BLaER1 (cell line): Measurements from ENCODE around the gene MAD1L1.

Source experiments
- H3K27ac ChIP-seq: shearing (Covaris generic); formaldehyde crosslinking; 2 replicates; pipeline ENCODE4 v1.8.1; 2022
- H3K27me3 ChIP-seq: shearing (Covaris generic); formaldehyde crosslinking; 2 replicates; pipeline ENCODE4 v1.8.1; 2022
- H3K36me3 ChIP-seq: shearing (Covaris generic); formaldehyde crosslinking; 2 replicates; pipeline ENCODE4 v1.8.1; 2022
- H3K4me1 ChIP-seq: shearing (Covaris generic); formaldehyde crosslinking; 2 replicates; pipeline ENCODE4 v1.8.1; 2022
- H3K4me2 ChIP-seq: shearing (Covaris generic); formaldehyde crosslinking; 2 replicates; pipeline ENCODE4 v1.8.1; 2022
- H3K4me3 ChIP-seq: shearing (Covaris generic); formaldehyde crosslinking; 2 replicates; pipeline ENCODE4 v1.8.1; 2022
- H3K9ac ChIP-seq: shearing (Covaris generic); formaldehyde crosslinking; 2 replicates; pipeline ENCODE4 v1.8.1; 2022
- H3K9me3 ChIP-seq: shearing (Covaris generic); formaldehyde crosslinking; 2 replicates; pipeline ENCODE4 v1.8.1; 2022
- H4K20me1 ChIP-seq: shearing (Covaris generic); formaldehyde crosslinking; 2 replicates; pipeline ENCODE4 v1.8.1; 2022
- Cebpa-rat ChIP-seq: shearing (Covaris generic); IDR thresholded peaks from 2 replicates; pipeline ENCODE4 v1.8.1; 2022

Gene MAD1L1

DNA sequence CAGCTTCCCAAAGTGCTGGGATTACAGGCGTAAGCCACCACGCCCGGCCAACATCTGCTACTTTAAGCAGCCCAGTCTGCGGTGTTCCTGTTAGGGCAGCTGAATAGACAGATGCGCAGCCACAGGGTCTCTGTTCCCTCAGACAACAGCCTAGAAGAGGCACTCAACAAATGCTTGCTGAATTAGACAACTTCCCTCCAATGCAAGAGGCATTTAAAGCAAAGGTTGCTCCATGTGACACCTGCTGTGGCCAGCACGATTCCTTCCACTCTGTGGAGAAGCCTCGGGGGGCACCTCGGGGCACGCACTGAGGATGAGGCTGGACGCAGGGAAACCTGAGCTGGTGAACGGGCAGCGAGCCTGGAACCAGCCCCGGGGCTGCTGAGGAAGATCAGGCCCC lies 237.8 kb downstream of the MAD1L1 start:
- Histone ChIP-seq H3K9me3 (no peaks in the 10 kb centered on the region), H3K4me2 (peak overlapping the region; percentile 91), H3K27ac (0 out of 2 replicates have a peak overlapping the region, but pooled peaks have one; percentile 19), H3K9ac (no peak overlapping the region; the same call in 1 of the 2 replicates), H4K20me1 (peaks cover 88% of the 10 kb centered on the region), H3K27me3 (no peaks in the 10 kb centered on the region), H3K36me3 (peaks cover 12% of the 10 kb centered on the region), H3K4me3 (no peak overlapping the region), H3K4me1 (peaks cover 87% of the 10 kb centered on the region)
- no peak for TF ChIP-seq Cebpa-rat

DNA sequence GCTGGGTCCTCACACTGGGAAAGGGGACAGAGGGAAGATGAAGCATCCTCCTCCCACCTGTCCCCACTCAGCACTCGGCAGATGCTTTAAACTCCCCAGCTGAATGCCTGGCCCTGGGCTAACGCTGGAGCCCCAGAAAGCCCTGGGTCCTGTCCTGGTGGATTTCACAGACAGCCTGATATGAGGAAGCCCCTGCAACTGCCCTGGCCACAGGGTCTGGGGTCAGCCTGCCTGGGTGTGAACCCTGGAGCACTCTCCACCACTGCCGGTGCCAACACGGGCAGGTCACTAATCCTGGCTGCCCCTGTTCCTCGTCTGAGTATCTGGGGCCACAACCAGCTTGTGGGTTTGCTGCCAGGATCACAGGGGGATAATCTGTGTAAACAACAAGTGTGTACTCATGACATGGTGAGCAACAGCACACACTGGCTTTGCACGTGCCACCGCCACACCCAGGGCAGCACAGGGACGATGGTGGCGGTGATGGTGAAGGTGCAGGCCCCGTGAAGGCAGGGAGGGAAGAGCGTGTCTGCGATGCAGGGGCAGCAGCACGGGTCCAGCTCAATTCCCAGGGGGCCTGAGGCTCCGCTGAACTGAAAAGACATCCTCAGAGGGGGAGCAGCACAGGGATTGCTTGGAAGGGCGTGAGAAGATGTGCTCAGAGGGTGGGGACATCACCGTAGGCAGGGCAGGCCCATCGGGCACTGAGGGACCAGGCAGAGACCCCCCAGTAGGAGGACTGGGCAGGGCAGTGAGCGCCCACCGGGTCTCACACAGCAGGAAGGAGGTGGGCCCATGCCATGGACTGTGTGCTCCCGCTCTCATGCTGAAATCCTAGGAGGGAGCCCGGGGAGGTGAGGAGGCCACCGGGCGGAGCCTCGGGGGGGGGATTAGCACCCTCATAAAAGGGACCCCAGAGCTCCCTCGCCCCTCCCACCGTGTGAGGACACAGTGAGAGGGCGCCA lies 238.7 kb downstream of the MAD1L1 start:
- Histone ChIP-seq H3K4me2 (peak overlapping the region; percentile 91), H3K4me1 (peaks cover 85% of the 10 kb centered on the region), H3K27ac (peak overlapping the region; percentile 19; the same call in 1 of the 2 replicates)

DNA sequence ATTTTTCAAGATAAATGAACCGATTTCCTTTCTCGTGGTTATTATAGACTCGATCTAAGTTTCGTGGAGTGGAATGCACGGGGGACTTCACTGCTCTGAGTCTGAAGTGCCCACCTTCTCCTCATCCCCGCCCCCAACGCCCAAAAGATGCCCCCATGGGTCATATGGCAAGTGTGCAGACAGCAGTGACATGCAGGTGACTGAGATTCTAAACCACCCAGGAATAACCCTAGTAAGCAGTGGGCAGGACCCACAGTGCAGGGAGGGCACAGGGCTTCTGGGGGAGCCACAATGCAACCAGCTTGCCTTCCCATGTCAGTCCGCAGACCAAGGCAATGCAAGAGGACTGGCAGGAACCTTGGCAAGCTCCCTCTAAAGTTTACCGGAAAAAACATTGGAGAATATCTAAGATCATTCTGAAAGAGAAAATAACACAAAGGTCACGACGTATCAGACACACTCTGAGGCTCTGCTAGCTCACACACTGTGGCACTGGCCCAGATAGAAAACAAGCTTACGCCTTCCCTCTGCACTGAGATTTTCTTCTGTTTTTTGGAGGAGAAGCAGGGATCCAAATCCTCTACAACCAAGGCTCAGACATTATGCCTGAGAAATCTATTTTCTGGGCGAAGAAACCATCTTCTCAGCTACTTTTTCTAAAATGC lies 239.6 kb downstream of the MAD1L1 start:
- Histone ChIP-seq H3K27me3 (no peaks in the 10 kb centered on the region), H3K4me2 (peak overlapping the region; percentile 91), H4K20me1 (peaks cover 88% of the 10 kb centered on the region), H3K4me1 (peaks cover 85% of the 10 kb centered on the region), H3K9ac (no peak overlapping the region), H3K27ac (no peak overlapping the region), H3K36me3 (peaks cover 30% of the 10 kb centered on the region), H3K4me3 (no peak overlapping the region), H3K9me3 (no peaks in the 10 kb centered on the region)
- TF ChIP-seq Cebpa-rat = no peak

More for the DNA sequence above, 238.7 kb downstream of the MAD1L1 start:
- Histone ChIP-seq H3K9me3 (no peaks in the 10 kb centered on the region), H3K4me3 (no peak overlapping the region), H3K27me3 (no peaks in the 10 kb centered on the region), H3K9ac (no peak overlapping the region; the same call in 1 of the 2 replicates), H3K36me3 (peaks cover 21% of the 10 kb centered on the region), H4K20me1 (peaks cover 88% of the 10 kb centered on the region)
- no peak for TF ChIP-seq Cebpa-rat

DNA sequence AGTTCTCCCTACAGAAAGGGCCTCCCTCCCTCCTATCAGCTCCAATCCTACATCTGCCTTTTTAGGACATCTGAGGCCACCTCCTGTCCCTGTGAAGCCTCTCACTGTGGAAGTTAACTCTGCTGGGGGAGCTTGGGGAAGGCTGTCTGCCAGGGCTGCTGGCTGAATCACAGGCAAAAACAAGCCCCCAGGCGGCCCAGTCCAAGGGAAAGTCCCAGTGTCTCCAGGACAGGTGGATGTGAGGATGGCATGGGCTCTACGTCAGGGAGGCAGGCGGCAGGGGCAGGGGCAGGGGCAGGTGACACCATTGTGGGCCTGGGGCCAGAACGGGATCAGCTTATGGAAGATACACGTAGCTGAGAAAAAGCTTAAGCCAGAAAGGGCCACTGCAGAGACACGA lies 240.2 kb downstream of the MAD1L1 start:
- Histone ChIP-seq H3K9ac (no peak overlapping the region), H3K36me3 (peaks cover 36% of the 10 kb centered on the region), H3K27ac (peak overlapping the region; percentile 26; the same call in 1 of the 2 replicates), H4K20me1 (peaks cover 88% of the 10 kb centered on the region), H3K4me1 (peaks cover 85% of the 10 kb centered on the region), H3K9me3 (no peaks in the 10 kb centered on the region), H3K27me3 (no peaks in the 10 kb centered on the region), H3K4me3 (no peak overlapping the region), H3K4me2 (peak overlapping the region; percentile 91)
- TF ChIP-seq Cebpa-rat = no peak

DNA sequence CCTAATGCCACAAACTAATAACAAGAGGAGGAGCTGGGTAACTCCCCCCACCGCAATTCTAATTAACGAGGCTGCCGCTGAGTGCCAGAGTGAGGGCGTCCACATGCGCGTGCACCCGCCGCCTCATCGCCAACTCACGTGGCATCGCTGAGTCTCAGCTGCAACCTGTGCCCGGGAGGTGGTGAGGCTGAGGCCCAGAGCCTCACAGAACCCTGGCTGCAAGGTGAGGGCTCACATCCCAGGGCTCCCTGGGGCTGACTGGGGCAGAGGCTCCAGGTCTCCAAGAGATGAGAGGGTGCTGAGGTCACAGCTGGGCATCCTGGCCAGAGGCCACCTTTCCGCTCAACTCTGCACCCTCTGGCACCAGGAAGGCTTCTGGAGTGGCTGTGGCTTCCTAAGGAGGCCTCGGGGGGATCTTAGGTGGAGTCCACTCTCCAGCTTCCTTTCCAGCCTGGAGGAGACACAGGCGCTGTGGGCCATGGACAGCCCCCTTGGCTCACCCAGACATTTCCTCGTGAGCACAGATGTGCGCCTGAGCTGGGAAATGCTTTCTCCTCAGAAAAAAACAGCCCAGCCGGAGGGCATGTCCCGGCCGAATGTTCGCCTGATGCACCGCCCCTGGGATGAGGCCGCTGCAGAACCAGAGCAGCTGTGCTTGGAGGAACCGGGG lies 242.6 kb downstream of the MAD1L1 start:
- Histone ChIP-seq H3K9ac (no peak overlapping the region), H3K36me3 (peaks cover 40% of the 10 kb centered on the region), H3K27me3 (no peaks in the 10 kb centered on the region), H3K4me2 (0 out of 2 replicates have a peak overlapping the region, but pooled peaks have one; percentile 24), H3K27ac (peak overlapping the region; percentile 56; the same call in 1 of the 2 replicates), H3K9me3 (no peaks in the 10 kb centered on the region), H4K20me1 (peaks cover 86% of the 10 kb centered on the region), H3K4me1 (peaks cover 85% of the 10 kb centered on the region), H3K4me3 (no peak overlapping the region)
- no peak for TF ChIP-seq Cebpa-rat

DNA sequence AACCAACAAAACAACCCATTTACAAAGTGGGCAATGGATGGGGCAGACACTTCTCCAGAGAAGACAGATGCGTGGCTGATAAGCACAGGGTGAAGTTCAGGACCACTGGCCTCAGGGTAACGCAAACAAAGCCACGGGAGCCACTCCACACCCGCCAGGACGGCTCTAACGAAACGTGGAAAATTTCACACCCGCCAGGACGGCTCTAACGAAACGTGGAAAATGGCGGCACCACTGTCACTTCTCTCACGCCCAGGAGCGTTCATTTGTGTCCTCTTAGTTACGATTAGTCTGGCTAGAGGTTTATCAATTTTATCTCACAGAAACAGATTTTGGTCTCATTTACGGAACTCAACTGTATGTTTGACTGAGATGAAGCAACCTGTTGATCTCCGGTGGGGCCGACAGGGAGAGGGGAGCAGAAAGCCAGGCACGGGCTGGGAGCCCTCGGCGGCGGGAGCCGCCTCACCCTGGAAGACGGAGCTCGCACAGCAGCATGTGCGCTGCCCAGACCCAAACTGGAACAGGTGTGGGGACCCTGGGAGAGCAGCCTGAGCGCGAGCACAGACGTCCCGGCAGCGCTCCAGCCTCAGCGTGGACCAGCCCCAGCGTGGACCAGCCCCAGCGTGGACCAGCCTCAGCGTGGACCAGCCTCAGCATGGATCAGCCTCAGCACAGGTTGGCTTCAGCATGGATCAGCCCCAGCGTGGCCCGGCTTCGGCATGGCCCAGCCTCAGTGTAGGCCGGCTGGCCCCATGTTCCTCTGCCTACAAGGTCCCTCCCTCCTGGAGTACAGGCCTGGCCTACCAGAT lies 243.5 kb downstream of the MAD1L1 start:
- Histone ChIP-seq H3K4me1 (peaks cover 83% of the 10 kb centered on the region), H3K9ac (0 out of 2 replicates have a peak overlapping the region, but pooled peaks have one; percentile 34), H3K4me2 (no peak overlapping the region), H3K4me3 (no peak overlapping the region), H4K20me1 (peaks cover 81% of the 10 kb centered on the region), H3K27ac (peak overlapping the region; percentile 63; the same call in 1 of the 2 replicates), H3K9me3 (no peaks in the 10 kb centered on the region), H3K27me3 (no peaks in the 10 kb centered on the region), H3K36me3 (peaks cover 44% of the 10 kb centered on the region)
- TF ChIP-seq Cebpa-rat = no peak

DNA sequence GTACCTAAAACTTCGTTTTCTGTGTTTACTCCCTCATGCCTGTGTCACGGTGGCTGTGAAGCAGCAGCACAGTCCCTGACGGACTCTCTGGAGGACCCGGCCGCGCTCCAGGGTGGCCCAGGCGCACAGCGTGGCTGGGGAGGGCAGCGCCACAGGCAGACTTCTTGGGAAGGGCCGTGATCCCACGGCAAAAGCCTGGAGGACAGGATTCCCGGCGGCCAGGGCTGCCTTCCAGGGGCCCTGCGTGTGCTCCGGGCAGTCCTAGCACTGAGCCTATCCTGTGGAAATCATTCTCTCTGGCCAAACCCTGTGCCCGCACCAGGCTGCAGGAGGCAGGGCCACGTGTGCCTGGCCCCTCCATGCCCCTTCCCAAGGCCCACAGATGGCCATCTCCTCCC lies 244.2 kb downstream of the MAD1L1 start:
- H4K20me1 ChIP-seq = peaks cover 73% of the 10 kb centered on the region
- H3K4me1 ChIP-seq = peaks cover 76% of the 10 kb centered on the region
- peak overlapping the region; percentile 63 for H3K27ac ChIP-seq
- peak overlapping the region; percentile 89 for H3K4me2 ChIP-seq
- H3K36me3 ChIP-seq = peaks cover 44% of the 10 kb centered on the region
- no peaks in the 10 kb centered on the region for H3K9me3 ChIP-seq
- H3K9ac ChIP-seq = 0 out of 2 replicates have a peak overlapping the region, but pooled peaks have one; percentile 34
- TF ChIP-seq Cebpa-rat = no peak
- H3K4me3 ChIP-seq = no peak overlapping the region
- H3K27me3 ChIP-seq = no peaks in the 10 kb centered on the region

DNA sequence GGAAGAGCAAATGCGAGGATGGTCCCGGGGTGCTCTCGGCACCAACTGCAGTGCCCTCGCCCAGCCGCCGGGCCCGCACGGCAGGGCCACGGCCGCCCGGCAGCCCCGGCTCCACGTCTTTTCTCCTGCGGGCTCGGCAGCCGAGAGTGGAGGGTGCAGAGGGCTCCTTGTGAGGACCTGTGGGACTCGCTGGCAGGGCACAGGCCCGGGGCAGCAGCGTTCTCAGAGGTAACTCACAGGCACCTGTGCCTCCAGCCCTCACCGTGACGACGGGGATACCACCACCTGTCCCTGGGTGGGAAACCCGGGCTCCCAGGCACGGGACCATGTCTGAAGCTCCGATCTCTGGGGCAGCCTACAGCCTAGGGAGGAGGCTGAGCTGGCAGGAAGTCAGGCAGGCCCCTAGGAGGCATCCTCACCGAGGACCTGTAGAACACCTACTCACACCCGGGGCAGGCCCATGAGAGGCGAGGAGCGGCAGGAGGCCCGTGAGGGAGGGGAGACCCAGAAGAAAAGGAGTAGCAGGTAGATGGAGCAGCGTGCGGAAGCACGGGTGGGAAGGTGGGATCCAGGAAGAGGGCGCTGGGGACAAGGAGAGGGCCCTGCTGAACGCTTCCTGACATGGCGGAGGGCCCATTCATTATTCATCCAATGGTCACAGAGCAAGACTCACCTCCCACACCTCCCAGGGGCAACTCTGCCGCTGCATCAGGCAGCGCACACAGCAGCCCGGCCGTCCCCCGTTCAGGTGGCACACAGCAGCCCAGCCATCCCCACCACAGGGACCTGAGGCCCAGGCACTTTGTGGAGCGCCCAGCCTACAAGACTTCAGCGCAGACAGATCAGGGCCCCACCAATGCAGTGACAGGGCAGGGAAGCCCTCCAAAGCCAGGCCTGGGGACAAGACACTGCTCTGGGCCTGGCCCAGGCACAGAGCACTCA lies 244.9 kb downstream of the MAD1L1 start:
- Histone ChIP-seq H3K4me1 (peaks cover 69% of the 10 kb centered on the region), H3K27me3 (no peaks in the 10 kb centered on the region), H3K36me3 (peaks cover 44% of the 10 kb centered on the region), H3K4me2 (peak overlapping the region; percentile 89), H3K9me3 (no peaks in the 10 kb centered on the region), H4K20me1 (peaks cover 67% of the 10 kb centered on the region), H3K27ac (peak overlapping the region; percentile 63), H3K9ac (0 out of 2 replicates have a peak overlapping the region, but pooled peaks have one; percentile 19), H3K4me3 (no peak overlapping the region)
- TF ChIP-seq Cebpa-rat = no peak
